OCI-LY1 (cell line): ENCODE measurements around the gene OR10H5.

ENCODE experiments used
- H2AFZ ChIP-seq: fragments of 200-600 bp; sonication (generic), shearing (Covaris generic); 2 replicates; pipeline ENCODE4 v1.6.0; 2014; ENCODE audit warnings: antibody characterized with exemption, mild to moderate bottlenecking, low read length
- H3F3A ChIP-seq: fragments of 200-600 bp; sonication (generic), shearing (Covaris generic); 2 replicates; pipeline ENCODE4 v1.6.0; 2014; ENCODE audit warnings: mild to moderate bottlenecking, antibody characterized with exemption, low read length, moderate library complexity; ENCODE audit not compliant: insufficient read depth
- H3K27ac ChIP-seq: fragments of 200-600 bp; sonication (generic); 2 replicates; pipeline ENCODE4 v1.5.1; 2014; ENCODE audit warnings: low read length, mixed run types, mild to moderate bottlenecking, low read depth; ENCODE audit not compliant: poor library complexity, severe bottlenecking
- H3K27me3 ChIP-seq: fragments of 200-600 bp; sonication (generic); 2 replicates; pipeline ENCODE4 v1.6.0; 2014; ENCODE audit warnings: antibody characterized with exemption, mild to moderate bottlenecking, low read length, moderate library complexity; ENCODE audit not compliant: insufficient read depth
- H3K36me3 ChIP-seq: fragments of 200-600 bp; sonication (generic); 2 replicates; pipeline ENCODE4 v1.6.1; 2014; ENCODE audit warnings: mild to moderate bottlenecking, antibody characterized with exemption, low read length, moderate library complexity, mixed read lengths; ENCODE audit not compliant: insufficient read depth
- H3K4me1 ChIP-seq: fragments of 200-600 bp; sonication (generic); 2 replicates; pipeline ENCODE4 v1.5.1; 2014; ENCODE audit warnings: mild to moderate bottlenecking, low read length, moderate library complexity; ENCODE audit not compliant: insufficient read depth, severe bottlenecking
- H3K4me2 ChIP-seq: fragments of 200-600 bp; sonication (generic), shearing (Covaris generic); 2 replicates; pipeline ENCODE4 v1.6.1; 2014; ENCODE audit warnings: low read length
- H3K4me3 ChIP-seq: fragments of 200-600 bp; sonication (generic); 2 replicates; pipeline ENCODE4 v1.5.1; 2014; ENCODE audit warnings: low read length, low read depth, mild to moderate bottlenecking, mixed read lengths; ENCODE audit not compliant: poor library complexity, severe bottlenecking
- H3K79me2 ChIP-seq: fragments of 200-600 bp; shearing (Covaris generic); 2 replicates; pipeline ENCODE4 v1.6.1; 2016; ENCODE audit warnings: mixed run types, low read length, mixed read lengths; ENCODE audit not compliant: insufficient read depth
- H3K9ac ChIP-seq: fragments of 200-600 bp; sonication (generic), shearing (Covaris generic); 2 replicates; pipeline ENCODE4 v1.6.1; 2014; ENCODE audit warnings: mild to moderate bottlenecking, low read length, mixed read lengths
- H3K9me2 ChIP-seq: fragments of 200-600 bp; sonication (generic), shearing (Covaris generic); 2 replicates; pipeline ENCODE4 v1.6.1; 2014; ENCODE audit warnings: low read depth, mild to moderate bottlenecking, low read length, mixed read lengths
- H3K9me3 ChIP-seq: fragments of 200-600 bp; shearing (Covaris generic); 2 replicates; pipeline ENCODE4 v1.6.1; 2014; ENCODE audit warnings: low read length, mixed read lengths
- H4K20me1 ChIP-seq: fragments of 200-600 bp; sonication (generic), shearing (Covaris generic); 2 replicates; pipeline ENCODE4 v1.6.0; 2016; ENCODE audit warnings: mild to moderate bottlenecking, low read length; ENCODE audit not compliant: insufficient read depth
- CTCF ChIP-seq: fragments of 200-600 bp; sonication (generic), shearing (Covaris generic); IDR thresholded peaks from 2 replicates; pipeline ENCODE4 v1.5.1; 2017; ENCODE audit warnings: mild to moderate bottlenecking, antibody characterized with exemption, low read length, moderate library complexity, mixed read lengths
- EZH2 ChIP-seq: fragments of 200-600 bp; sonication (generic), shearing (Covaris generic); IDR thresholded peaks from 2 replicates; pipeline ENCODE4 v1.8.0; 2017; ENCODE audit warnings: borderline replicate concordance, mixed run types, mild to moderate bottlenecking, antibody characterized with exemption, low read length, moderate library complexity, mixed read lengths

Gene OR10H5

GRCh38 chr19:15787611-15788155 lies at the start of gene OR10H5:
TSS of gene OR10H5 (plus strand) at chr19:15787661. CDS start at chr19:15794049, 6,388 bp downstream.
- H3K9ac ChIP-seq = no peak within 1 kb of the TSS
- H3K36me3 ChIP-seq = no peaks in the 10 kb centered on the region
- H4K20me1 ChIP-seq = no peaks in the 10 kb centered on the region
- H3K79me2 ChIP-seq = no peaks in the 10 kb centered on the region
- H3K4me2 ChIP-seq = no peak within 1 kb of the TSS
- H3F3A ChIP-seq = no peaks in the 10 kb centered on the region
- no peak within 1 kb of the TSS for H3K27ac ChIP-seq
- TF ChIP-seq CTCF (no peak), EZH2 (no peak)
- H3K4me3 ChIP-seq = no peak within 1 kb of the TSS
- no peak within 1 kb of the TSS for H2AFZ ChIP-seq
- H3K9me2 ChIP-seq = no peaks in the 10 kb centered on the region
- H3K27me3 ChIP-seq = no peaks in the 10 kb centered on the region
- no peaks in the 10 kb centered on the region for H3K4me1 ChIP-seq
- H3K9me3 ChIP-seq = no peaks in the 10 kb centered on the region

- H3K27ac ChIP-seq = no peak within 1 kb of the TSS
- H3F3A ChIP-seq = no peaks in the 10 kb centered on the region
- TF ChIP-seq CTCF (no peak), EZH2 (no peak)
- H3K4me2 ChIP-seq = no peak within 1 kb of the TSS
- H3K36me3 ChIP-seq = no peaks in the 10 kb centered on the region
- H2AFZ ChIP-seq = no peak within 1 kb of the TSS
- no peaks in the 10 kb centered on the region for H3K9me2 ChIP-seq
- H3K4me3 ChIP-seq = no peak within 1 kb of the TSS
- peaks cover 2% of the 10 kb centered on the region; the same call in 1 of the 2 replicates for H3K9me3 ChIP-seq
- no peaks in the 10 kb centered on the region for H3K79me2 ChIP-seq
- H3K4me1 ChIP-seq = no peaks in the 10 kb centered on the region
- H3K9ac ChIP-seq = no peak within 1 kb of the TSS
- no peaks in the 10 kb centered on the region for H4K20me1 ChIP-seq
- H3K27me3 ChIP-seq = no peaks in the 10 kb centered on the region
Measured at GRCh38 chr19:15737722-15738121, 49.7 kb upstream of the OR10H5 start, which contains the start of gene OR10H3. TSS of gene OR10H3 (plus strand) at chr19:15737985. CDS start at chr19:15741393, 3,408 bp downstream.

GRCh38 chr19:15740785-15741184 lies 46.7 kb upstream of the OR10H5 start:
- no peaks in the 10 kb centered on the region for H3K4me1 ChIP-seq
- H3K79me2 ChIP-seq = no peaks in the 10 kb centered on the region
- no peak for TF ChIP-seq CTCF
- no peak for TF ChIP-seq EZH2
- peaks cover 4% of the 10 kb centered on the region; the same call in 1 of the 2 replicates for H3K27me3 ChIP-seq
- H2AFZ ChIP-seq = no peak overlapping the region
- no peaks in the 10 kb centered on the region for H4K20me1 ChIP-seq
- peaks cover 2% of the 10 kb centered on the region; the same call in 1 of the 2 replicates for H3K9me3 ChIP-seq
- no peak overlapping the region for H3K9ac ChIP-seq
- no peak overlapping the region for H3K27ac ChIP-seq
- no peak overlapping the region for H3K4me3 ChIP-seq
- H3K4me2 ChIP-seq = no peak overlapping the region
- no peaks in the 10 kb centered on the region for H3K36me3 ChIP-seq
- no peaks in the 10 kb centered on the region for H3F3A ChIP-seq
- H3K9me2 ChIP-seq = no peaks in the 10 kb centered on the region
